GM19467 (cell line): ENCODE measurements around the gene ID3.

Source experiments
- ATAC-seq: cut with Tn5 transposase; IDR thresholded peaks from one replicate; pipeline ENCODE4 v1.9.1; 2021; ENCODE audit warnings: mild to moderate bottlenecking, moderate library complexity; ENCODE audit not compliant: unreplicated experiment

Gene ID3

DNA sequence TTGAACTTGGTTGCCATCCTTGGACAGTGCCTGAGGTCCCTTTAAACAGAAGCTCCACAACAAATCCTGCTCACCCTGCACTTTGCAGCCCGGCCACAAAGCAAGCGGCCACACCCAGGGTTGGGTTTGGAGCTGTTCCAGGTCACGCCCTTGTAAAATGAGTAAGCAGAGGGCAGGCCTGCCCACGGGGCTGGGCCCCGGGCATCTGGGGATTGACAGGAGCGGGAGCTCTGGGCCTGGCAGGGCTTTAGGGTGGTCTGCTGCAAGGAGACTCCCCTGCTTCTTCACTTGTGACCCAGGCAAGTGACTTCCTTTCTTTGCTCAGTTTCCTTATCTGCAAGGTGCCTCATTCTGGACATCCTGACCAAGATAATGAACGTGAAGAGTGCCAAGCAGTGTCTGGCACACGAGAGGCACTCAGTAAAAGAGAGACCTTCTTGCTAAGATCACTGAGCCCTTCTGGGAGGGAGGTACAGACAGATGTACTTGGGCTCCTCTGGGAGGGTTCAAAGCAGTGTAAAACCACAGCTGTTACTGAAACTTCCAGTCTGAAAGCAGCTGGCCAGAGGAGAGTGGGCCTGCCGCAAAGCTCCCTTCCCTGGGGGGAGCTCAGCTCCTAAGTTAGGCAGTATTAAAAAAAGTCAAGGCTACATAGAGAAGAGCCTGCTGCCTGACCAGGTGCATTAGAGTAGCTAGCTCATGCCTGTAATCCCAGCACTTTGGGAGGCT, 30.9 kb downstream of the ID3 start:
- ATAC-seq: peak; percentile 44

- no peak for ATAC-seq
These were observed 31.4 kb downstream of the ID3 start for GRCh38 chr1:23527900-23528249.

- no peak for ATAC-seq
These were observed 31.9 kb downstream of the ID3 start for GRCh38 chr1:23527366-23527765.

- no peak for ATAC-seq
These were observed 32.8 kb downstream of the ID3 start for GRCh38 chr1:23526329-23527041.

- no peak for ATAC-seq
These were observed 33.6 kb downstream of the ID3 start for GRCh38 chr1:23525558-23526250.

DNA sequence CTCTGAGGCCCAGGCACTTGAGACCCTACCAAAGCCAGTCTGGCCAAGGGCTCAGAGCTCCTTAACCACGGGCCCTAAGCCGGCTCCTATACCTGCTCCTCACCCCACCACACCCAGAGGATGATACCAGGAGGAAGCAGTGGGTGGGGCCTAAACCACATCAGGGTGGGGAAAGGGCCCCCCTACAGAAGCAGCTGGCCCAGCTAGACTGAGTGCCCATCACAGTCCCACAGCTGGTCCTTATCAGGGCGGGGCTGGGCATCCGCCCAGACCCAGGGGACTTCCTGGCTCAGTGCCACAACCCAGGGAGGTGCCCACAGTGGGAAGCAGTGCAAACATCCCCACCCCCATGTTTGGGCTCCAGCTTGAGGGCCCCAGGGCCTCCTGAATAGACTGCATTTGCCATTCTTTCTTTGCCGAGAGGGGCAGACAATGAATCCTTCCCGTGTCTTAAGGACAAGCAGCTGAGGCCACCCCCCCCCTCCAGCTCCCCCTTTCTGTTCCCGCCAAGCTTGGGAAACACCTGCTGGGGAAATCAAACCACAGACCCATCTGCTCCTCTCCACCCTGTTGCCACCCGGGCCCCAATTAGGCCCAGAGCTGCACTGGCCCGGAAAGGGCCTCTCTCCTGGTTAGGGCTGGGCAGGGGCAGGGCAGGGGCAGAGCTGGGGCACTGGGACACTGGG, 34.4 kb downstream of the ID3 start:
- no peak for ATAC-seq

DNA sequence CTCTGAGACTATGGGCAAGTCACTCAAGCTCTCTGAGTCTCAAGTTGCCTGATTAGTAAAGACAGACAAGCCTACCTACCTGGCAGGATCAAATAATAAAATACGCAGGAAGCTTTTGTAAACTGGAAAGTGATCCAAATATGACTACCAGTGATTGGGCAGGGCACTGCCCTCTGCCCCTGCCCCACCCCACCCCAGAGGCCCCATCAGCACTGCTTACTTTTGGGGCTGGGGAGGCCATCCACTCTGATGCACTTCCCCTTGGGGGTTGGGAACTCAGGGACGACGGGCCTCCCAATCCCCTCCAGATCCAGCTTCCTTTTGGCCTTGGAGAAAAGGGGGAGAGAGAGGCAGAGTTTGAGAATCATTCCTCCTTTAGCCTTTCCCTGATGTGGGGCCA, 35.1 kb downstream of the ID3 start:
- no peak for ATAC-seq

- ATAC-seq: no peak
These were observed 36.9 kb downstream of the ID3 start for GRCh38 chr1:23522244-23522982.

DNA sequence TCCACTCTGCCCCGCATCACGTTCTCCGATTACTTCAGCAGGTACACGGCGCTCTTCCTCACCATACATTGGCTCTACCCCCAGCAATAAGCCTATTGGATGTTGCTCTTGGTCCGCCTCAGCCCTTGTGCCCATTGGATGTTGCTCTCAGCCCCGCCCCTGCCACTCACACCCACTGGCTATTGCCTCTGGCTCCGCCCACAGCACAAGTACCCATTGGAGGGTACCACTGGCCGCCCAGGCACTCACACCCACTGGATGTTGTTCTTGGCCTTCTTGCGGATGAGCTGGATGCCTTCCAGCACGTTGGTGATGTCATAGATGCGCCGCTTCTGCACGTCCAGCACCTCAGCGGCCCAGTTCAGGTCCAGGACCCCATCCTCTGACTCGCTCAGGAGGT, 37.7 kb downstream of the ID3 start:
- no peak for ATAC-seq

- no peak for ATAC-seq
These were observed 41.7 kb downstream of the ID3 start for GRCh38 chr1:23517581-23517980.

DNA sequence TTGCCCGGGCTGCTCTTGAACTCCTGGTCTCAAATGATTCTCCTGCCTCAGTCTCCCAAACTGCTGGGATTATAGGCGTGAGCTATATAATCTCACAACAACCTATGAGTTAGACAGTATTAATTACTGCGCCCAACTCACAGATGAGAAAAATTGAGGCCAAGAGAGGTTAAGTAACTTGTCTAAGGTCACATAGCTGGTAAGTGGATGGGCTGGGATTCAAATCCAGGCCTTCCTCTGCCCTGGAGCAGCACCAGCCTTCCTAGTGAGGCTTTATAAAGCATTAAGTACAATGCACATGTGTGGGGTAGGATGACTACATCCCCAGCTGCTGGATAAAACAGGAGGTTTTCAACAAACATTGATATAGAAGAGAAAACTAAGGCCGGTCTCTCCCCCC, 43.4 kb downstream of the ID3 start:
- no peak for ATAC-seq

- no peak for ATAC-seq
These were observed 45.1 kb downstream of the ID3 start for GRCh38 chr1:23514111-23514679.

GRCh38 chr1:23509896-23510295, 49.4 kb downstream of the ID3 start:
- no peak for ATAC-seq
